Medulla oblongata (tissue), 1 donor: ENCODE results near the gene NTNG2.
"Not testable (repeated sequence)": the region's sequence is repeated elsewhere in the genome, so short reads cannot be mapped to it uniquely, and the experiment has no call there.

Experiments
- DNase-seq: peaks from one replicate; pipeline ENCODE4 v3.0.0-alpha.2; 2015; ENCODE audit errors: extremely low spot score

The NTNG2 gene

GRCh38 chr9:132161743-132162184 lies at the start of gene NTNG2:
Gene NTNG2, plus strand, starts transcription at chr9:132162058. Its CDS starts 4,774 bp downstream, at chr9:132166832.
- no peak for DNase-seq

GRCh38 chr9:132114102-132114707 lies 47.7 kb upstream of the NTNG2 start:
- peak; percentile 69 for DNase-seq

GRCh38 chr9:132116583-132116982 lies 45.3 kb upstream of the NTNG2 start:
- DNase-seq = no peak

GRCh38 chr9:132117694-132118093 lies 44.2 kb upstream of the NTNG2 start:
- DNase-seq = no peak

- DNase-seq = no peak
Measured at GRCh38 chr9:132121021-132121420, 40.8 kb upstream of the NTNG2 start.

- DNase-seq = no peak
Measured at GRCh38 chr9:132124800-132125199, 37.1 kb upstream of the NTNG2 start.

- DNase-seq = no peak
Measured at GRCh38 chr9:132125361-132125760, 36.5 kb upstream of the NTNG2 start.

GRCh38 chr9:132125944-132126679 lies 35.7 kb upstream of the NTNG2 start:
- no peak for DNase-seq

- DNase-seq = no peak
Measured at GRCh38 chr9:132126680-132127236, 35.1 kb upstream of the NTNG2 start.

- DNase-seq = no peak
Measured at GRCh38 chr9:132127888-132128534, 33.8 kb upstream of the NTNG2 start.

- no peak for DNase-seq
Measured at GRCh38 chr9:132129535-132129934, 32.3 kb upstream of the NTNG2 start.

GRCh38 chr9:132134085-132134484 lies 27.8 kb upstream of the NTNG2 start:
- not testable (repeated sequence) for DNase-seq

- DNase-seq = peak; percentile 53
Measured at GRCh38 chr9:132135456-132135855, 26.4 kb upstream of the NTNG2 start.

- DNase-seq = no peak
Measured at GRCh38 chr9:132136151-132136780, 25.6 kb upstream of the NTNG2 start.

GRCh38 chr9:132141344-132141947 lies 20.4 kb upstream of the NTNG2 start:
- peak; percentile 73 for DNase-seq

GRCh38 chr9:132141948-132142594 lies 19.8 kb upstream of the NTNG2 start:
- no peak for DNase-seq

- no peak for DNase-seq
Measured at GRCh38 chr9:132142924-132143323, 18.9 kb upstream of the NTNG2 start.

GRCh38 chr9:132143359-132143758 lies 18.5 kb upstream of the NTNG2 start:
- no peak for DNase-seq

- no peak for DNase-seq
Measured at GRCh38 chr9:132144708-132145365, 17.0 kb upstream of the NTNG2 start.

GRCh38 chr9:132146039-132146438 lies 15.8 kb upstream of the NTNG2 start:
- no peak for DNase-seq

- no peak for DNase-seq
Measured at GRCh38 chr9:132146575-132146974, 15.3 kb upstream of the NTNG2 start.
